Cerebellar cortex (tissue), 1 donor: ENCODE measurements around the gene ADGRV1.
A peak's percentile ranks its signal among the peaks of the same experiment; 100 is the strongest.
"Not testable (repeated sequence)": the region's sequence is repeated elsewhere in the genome, so short reads cannot be mapped to it uniquely, and the experiment has no call there.

Experiments
- DNase-seq: peaks from one replicate; pipeline ENCODE4 v3.0.0-alpha.2; 2015; ENCODE audit warnings: low spot score

ADGRV1 gene

GRCh38 chr5:90902170-90902569, 343.6 kb downstream of the ADGRV1 start:
- DNase-seq: no peak

- DNase-seq: no peak
These were observed 344.2 kb downstream of the ADGRV1 start for GRCh38 chr5:90902651-90903386.

- no peak for DNase-seq
These were observed 350.5 kb downstream of the ADGRV1 start for GRCh38 chr5:90909101-90909503.

GRCh38 chr5:90909940-90910339, 351.3 kb downstream of the ADGRV1 start:
- DNase-seq: no peak

- DNase-seq: no peak
These were observed 352.6 kb downstream of the ADGRV1 start for GRCh38 chr5:90911169-90911568.

- DNase-seq: no peak
These were observed 353.9 kb downstream of the ADGRV1 start for GRCh38 chr5:90912476-90912875.

GRCh38 chr5:90915393-90915792, 356.8 kb downstream of the ADGRV1 start:
- DNase-seq: no peak

- DNase-seq: no peak
These were observed 358.6 kb downstream of the ADGRV1 start for GRCh38 chr5:90916947-90917800.

- no peak for DNase-seq
These were observed 359.5 kb downstream of the ADGRV1 start for GRCh38 chr5:90917928-90918668.

GRCh38 chr5:90921418-90921973, 362.9 kb downstream of the ADGRV1 start:
- no peak for DNase-seq

- DNase-seq: not testable (repeated sequence)
These were observed 365.6 kb downstream of the ADGRV1 start for GRCh38 chr5:90924222-90924621.

GRCh38 chr5:90929013-90929839, 370.6 kb downstream of the ADGRV1 start:
- DNase-seq: not testable (repeated sequence)

GRCh38 chr5:90930062-90930461, 371.5 kb downstream of the ADGRV1 start:
- DNase-seq: no peak

GRCh38 chr5:90930756-90931431, 372.3 kb downstream of the ADGRV1 start:
- no peak for DNase-seq

- DNase-seq: peak; percentile 25
These were observed 373.6 kb downstream of the ADGRV1 start for GRCh38 chr5:90932052-90932699.

GRCh38 chr5:90933298-90933697, 374.7 kb downstream of the ADGRV1 start:
- DNase-seq: no peak

- no peak for DNase-seq
These were observed 375.6 kb downstream of the ADGRV1 start for GRCh38 chr5:90934091-90934719.

GRCh38 chr5:90934738-90935137, 376.1 kb downstream of the ADGRV1 start:
- DNase-seq: no peak

- no peak for DNase-seq
These were observed 380.6 kb downstream of the ADGRV1 start for GRCh38 chr5:90939211-90939610.
